HG02571 (cell line): Measurements from ENCODE around the gene DUSP12.
A peak's percentile ranks its signal among the peaks of the same experiment; 100 is the strongest.
"Not testable (repeated sequence)": the region's sequence is repeated elsewhere in the genome, so short reads cannot be mapped to it uniquely, and the experiment has no call there.

Experiments used
- ATAC-seq: cut with Tn5 transposase; IDR thresholded peaks from one replicate; pipeline ENCODE4 v1.9.1; 2021; ENCODE audit warnings: mild to moderate bottlenecking, moderate library complexity; ENCODE audit not compliant: unreplicated experiment

Gene DUSP12

GRCh38 chr1:161768986-161769672 is 19.5 kb downstream of the DUSP12 start:
- no peak for ATAC-seq

- ATAC-seq, result not testable (repeated sequence)
These were observed 20.1 kb downstream of the DUSP12 start for GRCh38 chr1:161769673-161770045.

GRCh38 chr1:161770250-161770649 is 20.7 kb downstream of the DUSP12 start:
- no peak for ATAC-seq

GRCh38 chr1:161771161-161771560 is 21.6 kb downstream of the DUSP12 start:
- ATAC-seq, result no peak

- ATAC-seq, result no peak
These were observed 22.4 kb downstream of the DUSP12 start for GRCh38 chr1:161771973-161772372.

GRCh38 chr1:161772397-161772796 is 22.8 kb downstream of the DUSP12 start:
- no peak for ATAC-seq

- no peak for ATAC-seq
These were observed 24.2 kb downstream of the DUSP12 start for GRCh38 chr1:161773791-161774190.

- ATAC-seq, result no peak
These were observed 27.7 kb downstream of the DUSP12 start for GRCh38 chr1:161777261-161777660.

- no peak for ATAC-seq
These were observed 28.9 kb downstream of the DUSP12 start for GRCh38 chr1:161778522-161778921.

GRCh38 chr1:161779393-161779792 is 29.8 kb downstream of the DUSP12 start:
- ATAC-seq, result no peak

GRCh38 chr1:161781995-161782394 is 32.4 kb downstream of the DUSP12 start:
- peak; percentile 54 for ATAC-seq

- no peak for ATAC-seq
These were observed 33.3 kb downstream of the DUSP12 start for GRCh38 chr1:161782886-161783285.

- no peak for ATAC-seq
These were observed 35.4 kb downstream of the DUSP12 start for GRCh38 chr1:161784968-161785367.

GRCh38 chr1:161787355-161787754 is 37.8 kb downstream of the DUSP12 start:
- ATAC-seq, result no peak

GRCh38 chr1:161790587-161791317 is 41.2 kb downstream of the DUSP12 start:
- ATAC-seq, result no peak

- no peak for ATAC-seq
These were observed 42.5 kb downstream of the DUSP12 start for GRCh38 chr1:161791904-161792655.

GRCh38 chr1:161792740-161793139 is 43.2 kb downstream of the DUSP12 start:
- no peak for ATAC-seq

GRCh38 chr1:161799792-161800191 is 50.2 kb downstream of the DUSP12 start:
- no peak for ATAC-seq

GRCh38 chr1:161801955-161802354 is 52.4 kb downstream of the DUSP12 start:
- ATAC-seq, result no peak

GRCh38 chr1:161803181-161803580 is 53.6 kb downstream of the DUSP12 start:
- no peak for ATAC-seq

- ATAC-seq, result no peak
These were observed 56.0 kb downstream of the DUSP12 start for GRCh38 chr1:161805399-161806197.
